IPS-NIHi7 (cell line): ENCODE results near the gene TASP1.
"Not testable (repeated sequence)": the region's sequence is repeated elsewhere in the genome, so short reads cannot be mapped to it uniquely, and the experiment has no call there.

ENCODE experiments used
- DNase-seq: peaks from one replicate; pipeline ENCODE4 v3.0.0; 2012; ENCODE audit warnings: mixed read lengths; ENCODE audit errors: extremely low spot score

Gene TASP1

GRCh38 chr20:13648291-13649228, 9.8 kb upstream of the TASP1 start:
- no peak for DNase-seq

- DNase-seq, result no peak
Observed at GRCh38 chr20:13644010-13644409, 5.3 kb upstream of the TASP1 start.

- DNase-seq, result no peak
Observed at GRCh38 chr20:13639150-13639497, 392 bp upstream of the TASP1 start.

GRCh38 chr20:13638162-13638495, 603 bp downstream of the TASP1 start:
- DNase-seq, result no peak

GRCh38 chr20:13632431-13632830, 6.3 kb downstream of the TASP1 start:
- no peak for DNase-seq

- DNase-seq, result not testable (repeated sequence)
Observed at GRCh38 chr20:13627525-13627924, 11.2 kb downstream of the TASP1 start.

- DNase-seq, result no peak
Observed at GRCh38 chr20:13626724-13627123, 12.0 kb downstream of the TASP1 start.

GRCh38 chr20:13625304-13625979, 13.3 kb downstream of the TASP1 start:
- DNase-seq, result no peak

GRCh38 chr20:13619415-13619814, 19.3 kb downstream of the TASP1 start:
- not testable (repeated sequence) for DNase-seq

- DNase-seq, result not testable (repeated sequence)
Observed at GRCh38 chr20:13618456-13618855, 20.3 kb downstream of the TASP1 start.

- not testable (repeated sequence) for DNase-seq
Observed at GRCh38 chr20:13617585-13617984, 21.1 kb downstream of the TASP1 start.

GRCh38 chr20:13616713-13617112, 22.0 kb downstream of the TASP1 start:
- DNase-seq, result not testable (repeated sequence)

- DNase-seq, result no peak
Observed at GRCh38 chr20:13613917-13614316, 24.8 kb downstream of the TASP1 start.

- DNase-seq, result no peak
Observed at GRCh38 chr20:13611611-13612125, 27.1 kb downstream of the TASP1 start.

- DNase-seq, result peak; percentile 60
Observed at GRCh38 chr20:13610184-13610583, 28.5 kb downstream of the TASP1 start.

- no peak for DNase-seq
Observed at GRCh38 chr20:13608066-13608465, 30.7 kb downstream of the TASP1 start.

- DNase-seq, result not testable (repeated sequence)
Observed at GRCh38 chr20:13593423-13593822, 45.3 kb downstream of the TASP1 start.

- no peak for DNase-seq
Observed at GRCh38 chr20:13588049-13588448, 50.7 kb downstream of the TASP1 start.

- DNase-seq, result no peak
Observed at GRCh38 chr20:13587370-13587769, 51.4 kb downstream of the TASP1 start.

- no peak for DNase-seq
Observed at GRCh38 chr20:13586133-13586532, 52.6 kb downstream of the TASP1 start.

GRCh38 chr20:13581451-13581850, 57.3 kb downstream of the TASP1 start:
- DNase-seq, result no peak

- no peak for DNase-seq
Observed at GRCh38 chr20:13580707-13581106, 58.0 kb downstream of the TASP1 start.

GRCh38 chr20:13574071-13574470, 64.7 kb downstream of the TASP1 start:
- DNase-seq, result no peak
